Transverse colon (tissue), 4 donors: ENCODE results near the gene TRO. TPM values are rescaled to one million over a fixed set of nuclear protein-coding genes. Genes with fewer than 3 reads are reported as not detected.

Source experiments
- DNase-seq: peaks from one replicate; pipeline ENCODE4 v3.0.0-alpha.2; 2019
- H3K27ac ChIP-seq, 4 donors: fragments of 200-600 bp; sonication (generic); 2 replicates each; pipeline ENCODE4 v1.5.1; 2016 to 2018; ENCODE audit warnings: inconsistent platforms in 4 of 4
- H3K27me3 ChIP-seq: fragments of 200-600 bp; sonication (generic); 2 replicates; pipeline ENCODE4 v1.5.1; 2017; ENCODE audit warnings: inconsistent platforms
- H3K36me3 ChIP-seq, 4 donors: fragments of 200-600 bp; sonication (generic); 2 replicates each; pipeline ENCODE4 v1.5.1; 2017 to 2019; ENCODE audit warnings: inconsistent platforms in 4 of 4
- H3K4me1 ChIP-seq, 4 donors: fragments of 200-600 bp; sonication (generic); 2 replicates each; pipeline ENCODE4 v1.5.1; 2017 to 2020; ENCODE audit warnings: inconsistent platforms in 4 of 4
- H3K4me3 ChIP-seq, 4 donors: fragments of 200-600 bp; sonication (generic); 1 replicate in 1 of 4; 2 replicates in 3 of 4; pipeline versions ENCODE4 v1.5.1 to v1.6.1; 2017 to 2019; ENCODE audit warnings: inconsistent platforms in 4 of 4
- H3K9me3 ChIP-seq, 2 donors: fragments of 200-600 bp; sonication (generic); 2 replicates each; pipeline ENCODE4 v1.5.1; 2017 to 2019; ENCODE audit warnings: inconsistent platforms in 2 of 2
- EP300 ChIP-seq: sonication (generic); formaldehyde crosslinking; IDR thresholded peaks from one replicate; pipeline ENCODE4 v1.6.1; 2017; ENCODE audit warnings: antibody characterized with exemption, low read depth
- POLR2A ChIP-seq: fragments of 450-650 bp; IDR thresholded peaks from one replicate; pipeline ENCODE4 v1.6.1; 2016; ENCODE audit warnings: antibody characterized with exemption, mild to moderate bottlenecking, moderate library complexity
- POLR2AphosphoS5 ChIP-seq, 3 donors: sonication (generic); formaldehyde crosslinking; IDR thresholded peaks; one replicate each; pipeline ENCODE4 v1.6.1; 2016; ENCODE audit warnings: antibody characterized with exemption in 3 of 3
- WGBS, 2 donors: methylation state at CpG; one replicate each; pipeline ENCODE4 v1.1.5; 2018; ENCODE audit warnings: low coverage in 1 of 2; 5-methylcytosine and 5-hydroxymethylcytosine counted together
- in situ Hi-C, 4 donors: fragments of 200-750 bp; cut with MboI; loops; one replicate each; pipeline versions ENCODE4 v1.15.0 to v1.15.1; 2017; ENCODE audit warnings: low sequenced_read_pairs in 3 of 4, low pct_ligation_motif_present in 1 of 4, low pct_unique_long_range_greater_than_20kb in 1 of 4
- intact Hi-C: fragments of 100-400 bp; cut with DNase I; formaldehyde crosslinking; loops from one replicate; pipeline ENCODE4 v1.15.1; 2023; ENCODE audit warnings: low total_unique reads
- total RNA-seq, 4 donors: library from RNA; depleted of rRNA; stranded (reverse); fragments of >200 nt; gene quantifications; one replicate each; pipeline ENCODE4 v1.1.0, GENCODE V29; 2016
- TF ChIP-seq, protein P1 (sequence below), 5 experiments: fragments of 200-600 bp in 3 of 5; fragments of 450-650 bp in 2 of 5; sonication (generic) in 3 of 5; IDR thresholded peaks; 1 replicate in 2 of 5; 2 replicates in 3 of 5; pipeline ENCODE4 v1.5.1; 2016 to 2017; ENCODE audit warnings: antibody characterized with exemption in 5 of 5, inconsistent platforms in 3 of 5, mild to moderate bottlenecking in 2 of 5, moderate library complexity in 1 of 5

The TRO gene
- total RNA-seq, 4 donors from 2014 or later = 1.4 to 7.9 (median 3.1) TPM

DNA sequence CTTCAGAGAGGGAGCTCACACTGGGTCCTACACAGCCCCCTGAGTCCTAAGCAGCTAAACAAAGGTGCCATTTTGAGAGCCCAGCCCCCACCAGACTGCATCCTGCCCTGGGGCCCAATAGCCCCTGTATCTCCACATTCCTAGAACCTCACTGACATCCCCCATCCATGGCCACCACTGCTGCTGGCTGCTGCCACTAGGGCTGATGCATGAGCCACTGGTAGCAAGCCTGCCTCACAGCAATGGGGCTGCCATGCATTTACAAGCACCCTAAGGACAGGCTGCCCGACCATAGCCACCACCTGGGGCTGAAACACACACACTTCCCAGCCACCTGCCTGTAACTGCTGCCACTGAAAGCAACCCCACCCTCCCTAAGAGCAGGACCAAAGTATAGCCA is 26.5 kb upstream of the TRO start:
- H3K27ac ChIP-seq = no peak overlapping the region
- TF ChIP-seq POLR2A = no peak
- TF ChIP-seq, protein P1, sequence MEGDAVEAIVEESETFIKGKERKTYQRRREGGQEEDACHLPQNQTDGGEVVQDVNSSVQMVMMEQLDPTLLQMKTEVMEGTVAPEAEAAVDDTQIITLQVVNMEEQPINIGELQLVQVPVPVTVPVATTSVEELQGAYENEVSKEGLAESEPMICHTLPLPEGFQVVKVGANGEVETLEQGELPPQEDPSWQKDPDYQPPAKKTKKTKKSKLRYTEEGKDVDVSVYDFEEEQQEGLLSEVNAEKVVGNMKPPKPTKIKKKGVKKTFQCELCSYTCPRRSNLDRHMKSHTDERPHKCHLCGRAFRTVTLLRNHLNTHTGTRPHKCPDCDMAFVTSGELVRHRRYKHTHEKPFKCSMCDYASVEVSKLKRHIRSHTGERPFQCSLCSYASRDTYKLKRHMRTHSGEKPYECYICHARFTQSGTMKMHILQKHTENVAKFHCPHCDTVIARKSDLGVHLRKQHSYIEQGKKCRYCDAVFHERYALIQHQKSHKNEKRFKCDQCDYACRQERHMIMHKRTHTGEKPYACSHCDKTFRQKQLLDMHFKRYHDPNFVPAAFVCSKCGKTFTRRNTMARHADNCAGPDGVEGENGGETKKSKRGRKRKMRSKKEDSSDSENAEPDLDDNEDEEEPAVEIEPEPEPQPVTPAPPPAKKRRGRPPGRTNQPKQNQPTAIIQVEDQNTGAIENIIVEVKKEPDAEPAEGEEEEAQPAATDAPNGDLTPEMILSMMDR (IDR thresholded peaks at IDR 0.05) = no peak
- TF ChIP-seq EP300 = no peak
- no peak for TF ChIP-seq POLR2AphosphoS5 (IDR thresholded peaks at IDR 0.05)
- intact Hi-C loops = loop anchor here (5.0 kb wide), 1 partner anchor 163 kb away; no protein-coding TSS in a partner anchor
- H3K36me3 ChIP-seq = no peaks in the 10 kb centered on the region
- in situ Hi-C loops = loop anchor here in 2 of 4 donors (10.0 to 25.0 kb wide), 2 partner anchors 168 to 171 kb away; no protein-coding TSS in a partner anchor
- WGBS, 2 donors = 75% methylated on average over 1 of the region's 1 CpG; no CpG with 5 or more reads in 1 of the 2 donors
- H3K4me1 ChIP-seq = no peaks in the 10 kb centered on the region
- DNase-seq = no peak
- no peaks in the 10 kb centered on the region for H3K9me3 ChIP-seq
- no peak overlapping the region for H3K4me3 ChIP-seq
- H3K27me3 ChIP-seq = no peaks in the 10 kb centered on the region

DNA sequence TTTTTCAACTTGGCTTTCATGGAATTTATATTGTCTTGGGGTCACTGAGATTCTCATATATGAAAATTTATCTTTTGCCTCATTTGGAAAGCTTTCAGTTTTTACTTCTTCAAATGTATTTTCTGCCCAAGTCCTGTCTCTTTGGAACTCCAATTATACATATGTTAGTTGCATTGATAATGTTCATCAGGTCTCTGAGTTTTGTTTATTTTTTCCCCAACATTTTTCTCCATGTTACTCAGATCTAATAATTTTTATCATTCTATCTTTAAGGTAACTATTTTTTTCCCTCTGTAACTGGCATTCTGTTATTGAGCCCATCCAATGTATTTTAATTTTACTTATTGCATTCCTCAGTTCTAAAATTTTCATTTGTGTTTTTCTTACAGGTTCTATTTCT is 10.7 kb upstream of the TRO start:
- Histone ChIP-seq H3K4me1 (no peaks in the 10 kb centered on the region), H3K4me3 (no peak overlapping the region), H3K27ac (no peak overlapping the region), H3K27me3 (no peaks in the 10 kb centered on the region), H3K9me3 (no peaks in the 10 kb centered on the region), H3K36me3 (no peaks in the 10 kb centered on the region)
- intact Hi-C loops (no loop called here), in situ Hi-C loops (no loop called here)
- DNase-seq = no peak
- no peak for TF ChIP-seq EP300
- TF ChIP-seq POLR2AphosphoS5 (IDR thresholded peaks at IDR 0.05) = no peak

DNA sequence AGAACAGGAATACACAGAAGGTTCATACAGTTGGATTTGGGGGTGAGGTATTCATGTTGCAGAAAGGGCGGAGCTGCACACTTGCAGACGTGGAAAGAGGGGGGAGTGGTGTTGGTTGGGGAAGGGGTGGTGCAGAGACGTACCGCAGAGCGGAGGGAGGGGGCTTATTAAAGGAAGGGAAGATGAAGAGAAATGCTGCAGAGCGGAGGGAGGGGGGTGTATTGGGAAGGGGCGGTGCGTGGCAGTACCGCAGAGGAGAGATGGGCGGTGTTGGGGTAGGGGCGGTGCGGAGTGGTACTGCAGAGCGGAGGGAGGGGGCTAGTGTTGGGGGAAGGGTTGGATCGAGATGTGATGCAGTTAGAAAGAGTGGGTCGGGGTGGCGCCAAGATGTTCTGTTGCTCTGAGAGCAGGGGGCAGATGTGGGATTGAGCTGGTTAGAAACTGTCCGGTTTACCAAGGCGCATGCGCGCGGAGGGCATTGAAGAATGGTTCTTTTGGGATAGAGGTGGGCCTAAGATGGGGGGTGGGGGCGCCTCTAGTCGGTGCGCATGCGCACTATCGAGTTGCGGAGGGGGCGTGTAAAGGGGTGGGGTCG is 900 bp downstream of the TRO start:
- no peaks in the 10 kb centered on the region for H3K9me3 ChIP-seq
- TF ChIP-seq EP300 (no peak), POLR2A (no peak), POLR2AphosphoS5 (IDR thresholded peaks at IDR 0.05) (no peak)
- TF ChIP-seq, protein P1 (IDR thresholded peaks at IDR 0.05) = no peak
- peak overlapping the region in 1 of 4 donors; percentile 30 for H3K27ac ChIP-seq
- H3K4me1 ChIP-seq = no peaks in the 10 kb centered on the region
- H3K4me3 ChIP-seq = peak overlapping the region; percentile 10 to 48 (median 24)
- intact Hi-C loops = loop anchor here (1.0 kb wide), 1 partner anchor 17 kb away; no protein-coding TSS in a partner anchor
- WGBS, 2 donors = 66% methylated on average over 29 of the region's 29 CpGs; no CpG with 5 or more reads in 1 of the 2 donors
- no peaks in the 10 kb centered on the region for H3K36me3 ChIP-seq
- in situ Hi-C loops = no loop called here
- peak; percentile 47 for DNase-seq
- no peaks in the 10 kb centered on the region for H3K27me3 ChIP-seq

DNA sequence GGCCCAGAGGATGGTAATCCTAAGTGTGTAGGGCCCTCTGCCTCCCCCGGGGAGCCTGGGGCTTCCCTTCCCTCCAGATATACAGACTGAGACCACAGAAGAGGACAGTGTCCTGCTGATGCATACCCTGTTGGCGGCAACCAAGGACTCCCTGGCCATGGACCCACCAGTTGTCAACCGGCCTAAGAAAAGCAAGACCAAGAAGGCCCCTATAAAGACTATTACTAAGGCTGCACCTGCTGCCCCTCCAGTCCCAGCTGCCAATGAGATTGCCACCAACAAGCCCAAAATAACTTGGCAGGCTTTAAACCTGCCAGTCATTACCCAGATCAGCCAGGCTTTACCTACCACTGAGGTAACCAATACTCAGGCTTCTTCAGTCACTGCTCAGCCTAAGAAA is 1.9 kb downstream of the TRO start:
- 81% methylated on average over 3 of the region's 3 CpGs; no CpG with 5 or more reads in 1 of the 2 donors for WGBS, 2 donors

More for the DNA sequence above, 1.9 kb downstream of the TRO start:
- H3K27ac ChIP-seq = no peak overlapping the region
- no peak for DNase-seq
- no peaks in the 10 kb centered on the region for H3K36me3 ChIP-seq
- H3K27me3 ChIP-seq = no peaks in the 10 kb centered on the region
- no peaks in the 10 kb centered on the region for H3K9me3 ChIP-seq
- intact Hi-C loops (no loop called here), in situ Hi-C loops (no loop called here)
- no peak for TF ChIP-seq POLR2A
- TF ChIP-seq EP300 = no peak
- TF ChIP-seq, protein P1 (IDR thresholded peaks at IDR 0.05) = no peak
- TF ChIP-seq POLR2AphosphoS5 (IDR thresholded peaks at IDR 0.05) = no peak
- no peak overlapping the region for H3K4me3 ChIP-seq
- H3K4me1 ChIP-seq = no peaks in the 10 kb centered on the region
